Stimulated activated CD8-positive, alpha-beta memory T cell treated with anti-CD3 and anti-CD28 coated beads, Interleukin-4, amount 100 ng/mL, for 48 hours (primary cell): ENCODE results near the gene CERS6.

Source experiments
- DNase-seq: peaks from one replicate; pipeline ENCODE4 v3.0.0-alpha.2; 2020

The CERS6 gene

GRCh38 chr2:168712053-168712452, 256.0 kb downstream of the CERS6 start:
- DNase-seq, result no peak

GRCh38 chr2:168713325-168713724, 257.3 kb downstream of the CERS6 start:
- DNase-seq, result no peak

- DNase-seq, result no peak
These were observed 259.8 kb downstream of the CERS6 start for GRCh38 chr2:168715849-168716248.

- no peak for DNase-seq
These were observed 260.8 kb downstream of the CERS6 start for GRCh38 chr2:168716839-168717238.

GRCh38 chr2:168717790-168718502, 261.9 kb downstream of the CERS6 start:
- no peak for DNase-seq

GRCh38 chr2:168718622-168719021, 262.6 kb downstream of the CERS6 start:
- DNase-seq, result no peak

- no peak for DNase-seq
These were observed 263.4 kb downstream of the CERS6 start for GRCh38 chr2:168719446-168719845.

GRCh38 chr2:168722592-168722991, 266.5 kb downstream of the CERS6 start:
- DNase-seq, result no peak

GRCh38 chr2:168723275-168723899, 267.3 kb downstream of the CERS6 start:
- no peak for DNase-seq

GRCh38 chr2:168726375-168726774, 270.3 kb downstream of the CERS6 start:
- no peak for DNase-seq

- DNase-seq, result no peak
These were observed 271.9 kb downstream of the CERS6 start for GRCh38 chr2:168727904-168728470.

GRCh38 chr2:168729455-168729854, 273.4 kb downstream of the CERS6 start:
- DNase-seq, result no peak

GRCh38 chr2:168730344-168730743, 274.3 kb downstream of the CERS6 start:
- no peak for DNase-seq

- no peak for DNase-seq
These were observed 274.9 kb downstream of the CERS6 start for GRCh38 chr2:168731002-168731401.

GRCh38 chr2:168731616-168732015, 275.5 kb downstream of the CERS6 start:
- no peak for DNase-seq

GRCh38 chr2:168732100-168732499, 276.0 kb downstream of the CERS6 start:
- no peak for DNase-seq

GRCh38 chr2:168732506-168732905, 276.4 kb downstream of the CERS6 start:
- no peak for DNase-seq

GRCh38 chr2:168734199-168734760, 278.2 kb downstream of the CERS6 start:
- DNase-seq, result no peak

- DNase-seq, result no peak
These were observed 280.8 kb downstream of the CERS6 start for GRCh38 chr2:168736649-168737445.

- DNase-seq, result no peak
These were observed 282.0 kb downstream of the CERS6 start for GRCh38 chr2:168738062-168738461.

- DNase-seq, result no peak
These were observed 284.3 kb downstream of the CERS6 start for GRCh38 chr2:168740360-168740759.

- no peak for DNase-seq
These were observed 284.7 kb downstream of the CERS6 start for GRCh38 chr2:168740788-168741187.

GRCh38 chr2:168742258-168742932, 286.3 kb downstream of the CERS6 start:
- DNase-seq, result no peak
